Uterus (tissue), 2 donors: Measurements from ENCODE around the gene SMOC1.

Experiments
- CTCF ChIP-seq, 4 experiments: fragments of 200-600 bp in 2 of 4; fragments of 450-650 bp in 2 of 4; sonication (generic) in 2 of 4; IDR thresholded peaks; one replicate each; pipeline ENCODE4 v1.5.1; 2016 to 2019; ENCODE audit warnings: antibody characterized with exemption in 4 of 4, mild to moderate bottlenecking in 2 of 4, moderate library complexity in 1 of 4
- POLR2A ChIP-seq, 2 donors: fragments of 450-650 bp; IDR thresholded peaks; one replicate each; pipeline ENCODE4 v1.6.1; 2016; ENCODE audit warnings: antibody characterized with exemption in 2 of 2, mild to moderate bottlenecking in 1 of 2, moderate library complexity in 1 of 2

- TF ChIP-seq CTCF (IDR thresholded peaks at IDR 0.05) (no peak), POLR2A (IDR thresholded peaks at IDR 0.05) (no peak)
Measured at GRCh38 chr14:69972755-69973154, 93.5 kb downstream of the SMOC1 start.
